Kidney glomerular epithelial cell (primary cell): ENCODE data around the gene ZGRF1.
"Not testable (repeated sequence)": the region's sequence is repeated elsewhere in the genome, so short reads cannot be mapped to it uniquely, and the experiment has no call there.

Source experiments
- DNase-seq: peaks from one replicate; lab custom pipeline; 2025; lab: John Stamatoyannopoulos, UW

The ZGRF1 gene

DNA sequence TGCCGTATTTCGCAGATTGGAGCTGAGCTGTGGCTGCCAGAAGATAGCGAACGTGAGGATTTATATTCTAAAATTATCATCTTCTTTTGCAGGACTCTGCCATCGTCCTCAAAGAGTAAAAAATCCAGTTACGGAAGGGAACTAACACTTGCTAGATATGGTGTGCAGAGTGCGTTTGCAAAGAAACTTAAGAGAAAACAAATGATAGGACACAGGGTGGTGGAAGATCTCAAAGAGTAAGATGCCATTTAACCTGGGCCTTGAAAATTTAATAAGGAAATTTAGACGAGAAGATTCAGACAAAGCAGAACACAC, 800 bp upstream of the ZGRF1 start:
- DNase-seq, result no peak

GRCh38 chr4:112633477-112634235, 3.1 kb downstream of the ZGRF1 start:
- peak; percentile 50 for DNase-seq

DNA sequence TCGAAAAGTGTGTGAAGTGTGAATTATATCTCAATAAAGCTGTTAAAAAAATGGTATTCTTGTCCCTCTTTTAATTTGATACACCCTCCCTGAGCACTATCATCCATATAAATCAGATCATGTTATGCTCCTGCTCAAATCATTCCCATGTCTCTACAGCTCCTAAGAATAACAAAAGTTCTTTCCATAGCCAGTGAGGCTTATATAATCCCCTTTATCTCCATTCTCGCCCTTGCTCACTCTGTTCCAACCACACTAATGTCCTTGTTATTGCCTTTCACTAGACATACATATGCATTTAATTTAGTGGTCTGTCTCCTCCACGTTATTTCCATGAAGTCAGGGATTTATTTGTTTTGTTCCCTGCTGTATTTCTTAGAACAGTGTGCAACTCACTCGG, 10.5 kb downstream of the ZGRF1 start:
- no peak for DNase-seq

GRCh38 chr4:112616984-112617383, 19.7 kb downstream of the ZGRF1 start:
- DNase-seq, result no peak

DNA sequence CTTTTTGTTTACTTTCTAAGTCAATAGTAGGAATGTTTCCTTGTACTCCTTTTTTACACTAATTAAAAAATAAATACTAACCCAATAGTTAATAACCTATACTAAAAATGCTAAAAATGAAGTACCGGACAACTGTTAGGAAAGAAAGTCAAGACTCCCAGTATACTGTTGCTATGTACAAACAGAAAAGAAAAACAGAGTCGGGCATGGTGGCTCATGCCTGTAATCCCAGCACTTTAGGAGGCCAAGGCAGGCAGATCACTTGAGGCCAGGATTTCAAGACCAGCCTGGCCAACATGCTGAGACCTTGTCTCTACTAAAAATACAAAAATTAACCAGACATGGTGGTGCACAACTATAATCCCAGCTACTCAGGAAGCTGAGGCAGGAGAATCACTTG, 23.9 kb downstream of the ZGRF1 start:
- not testable (repeated sequence) for DNase-seq

DNA sequence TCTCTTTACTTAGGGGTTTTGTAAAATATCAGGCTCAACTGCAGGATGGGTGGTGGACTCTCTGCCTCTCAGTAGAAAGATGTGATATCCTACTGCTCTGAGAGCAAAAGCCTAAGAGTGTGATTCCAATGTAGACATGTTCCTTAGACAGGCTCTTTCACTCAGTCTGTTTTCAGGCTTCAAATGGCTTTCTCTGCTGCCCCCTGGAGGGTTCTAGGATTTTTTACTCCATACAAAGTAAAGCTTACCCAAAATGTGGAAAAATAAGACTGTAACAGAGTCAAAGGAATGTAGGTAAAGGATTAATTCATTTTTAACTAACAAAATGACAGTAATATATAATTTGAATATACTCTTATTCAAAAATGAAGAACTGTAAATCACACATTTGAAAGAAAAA, 32.1 kb downstream of the ZGRF1 start:
- peak; percentile 64 for DNase-seq

DNA sequence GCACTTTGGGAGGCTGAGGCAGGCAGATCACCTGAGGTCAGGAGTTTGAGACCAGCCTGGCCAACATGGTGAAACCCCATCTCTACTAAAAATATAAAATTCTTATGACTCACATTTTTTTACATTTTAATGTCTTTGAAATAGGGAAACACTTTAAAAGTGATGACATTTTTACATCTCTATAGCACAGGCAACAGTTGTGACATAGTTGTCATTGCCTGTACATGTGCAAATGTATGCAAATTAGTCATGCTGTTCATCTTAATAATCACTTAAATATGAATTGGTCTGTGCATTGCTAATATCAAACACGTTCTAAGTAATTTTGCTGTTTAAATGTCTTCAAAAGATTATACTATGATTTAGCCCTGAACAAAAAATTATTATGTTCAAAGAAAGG, 41.7 kb downstream of the ZGRF1 start:
- DNase-seq, result no peak

DNA sequence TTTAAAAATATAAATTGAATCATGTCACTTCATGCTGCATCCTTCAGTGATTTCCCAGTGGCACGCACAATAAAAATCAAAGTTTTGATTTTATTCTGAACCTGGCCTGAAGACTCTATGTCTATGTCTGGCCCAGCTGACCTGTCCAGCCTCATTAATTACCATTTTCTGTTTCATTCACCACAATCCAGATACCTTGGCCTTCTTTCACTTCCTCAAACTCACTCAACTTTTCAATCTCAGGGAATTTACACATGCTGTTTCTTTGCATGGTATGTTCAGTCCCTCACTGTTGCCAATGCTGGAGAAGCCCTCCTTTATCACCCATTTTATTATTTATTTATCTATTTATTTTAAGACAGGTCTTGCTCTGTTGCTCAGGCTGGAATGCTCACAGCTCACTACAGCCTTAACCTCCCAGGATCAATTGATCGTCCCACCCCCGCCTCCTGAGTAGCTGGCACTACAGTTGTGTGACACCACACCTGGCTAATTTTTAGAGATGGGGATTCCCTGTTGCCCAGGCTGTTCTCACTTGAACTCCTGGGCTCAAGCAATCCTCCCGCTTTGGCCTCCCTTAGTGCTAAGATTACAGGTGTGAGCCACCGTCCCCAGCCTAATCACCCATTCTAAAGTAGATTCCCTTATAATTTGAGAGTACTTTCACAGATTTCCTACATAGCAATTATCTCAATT, 43.1 kb downstream of the ZGRF1 start:
- DNase-seq, result no peak

DNA sequence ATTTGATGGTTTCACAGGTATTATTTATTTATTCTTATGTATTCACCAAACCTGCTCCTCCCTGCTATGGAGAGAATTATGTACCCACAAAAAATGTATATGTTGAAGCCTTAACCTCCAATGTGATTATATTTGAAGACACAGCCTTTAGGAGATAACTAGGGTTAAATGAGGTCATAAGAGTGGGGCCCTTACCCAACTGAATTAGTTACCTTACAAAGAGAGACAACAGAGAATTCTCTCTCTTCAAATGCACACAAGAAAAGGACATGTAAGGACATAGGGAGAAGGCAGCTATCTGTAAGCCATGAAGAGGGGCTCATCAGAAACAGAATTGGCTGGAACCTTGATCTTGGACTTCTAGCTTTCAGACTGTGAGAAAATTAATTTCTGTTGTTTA, 44.0 kb downstream of the ZGRF1 start:
- DNase-seq, result no peak

DNA sequence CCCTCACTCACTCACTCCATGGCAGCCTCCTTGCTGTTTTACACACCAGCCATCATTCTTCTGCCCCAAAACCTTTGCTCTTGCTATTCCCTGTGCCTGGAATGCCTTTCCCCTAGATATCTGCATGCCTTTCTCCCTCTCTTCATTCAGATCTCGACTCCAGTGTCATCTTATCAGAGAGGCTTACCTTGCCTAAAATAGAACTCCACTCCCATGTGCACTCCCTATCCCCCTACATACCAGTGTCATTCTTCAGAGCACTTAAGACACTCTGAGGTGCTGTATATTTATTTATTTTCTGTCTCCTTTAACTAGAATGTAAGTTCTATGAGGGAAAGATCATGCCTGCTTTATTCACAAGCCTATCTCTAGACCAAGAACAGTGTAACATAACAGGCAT, 45.1 kb downstream of the ZGRF1 start:
- no peak for DNase-seq

GRCh38 chr4:112589206-112589605, 47.5 kb downstream of the ZGRF1 start:
- DNase-seq, result no peak

DNA sequence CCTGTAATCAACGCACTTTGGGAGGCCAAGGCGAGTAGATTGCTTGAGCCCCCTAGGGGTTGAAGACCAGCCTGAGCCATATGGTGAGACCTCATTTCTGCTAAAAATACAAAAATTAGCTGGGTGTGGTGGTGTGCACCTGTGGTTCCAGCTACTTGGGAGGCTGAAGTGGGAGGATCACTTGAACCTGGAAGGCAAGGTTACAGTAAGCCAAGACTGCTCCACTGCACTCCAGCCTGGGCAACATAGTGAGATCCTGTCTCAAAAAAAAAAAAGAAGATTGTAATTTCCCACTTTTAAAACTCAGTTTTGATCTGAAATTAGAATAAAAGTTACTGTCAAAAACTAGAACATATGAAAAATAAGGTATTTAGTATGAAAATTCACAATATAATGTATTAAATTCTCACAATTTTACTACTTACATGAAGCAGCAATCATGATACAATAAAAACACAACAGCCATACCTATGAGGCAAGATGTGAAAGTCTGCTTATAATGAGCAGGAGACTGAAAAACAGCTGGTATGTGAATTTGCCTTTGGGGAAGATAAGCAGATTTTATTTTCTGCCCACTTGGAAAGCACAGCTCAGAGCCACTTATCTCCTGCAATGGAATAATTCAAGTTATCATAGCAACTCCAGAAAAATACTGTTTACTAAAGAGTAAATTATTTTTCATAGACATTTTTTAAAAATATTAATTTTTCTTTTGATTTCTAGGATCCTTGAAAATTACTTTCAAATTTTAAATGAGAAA, 50.6 kb downstream of the ZGRF1 start:
- DNase-seq, result no peak

DNA sequence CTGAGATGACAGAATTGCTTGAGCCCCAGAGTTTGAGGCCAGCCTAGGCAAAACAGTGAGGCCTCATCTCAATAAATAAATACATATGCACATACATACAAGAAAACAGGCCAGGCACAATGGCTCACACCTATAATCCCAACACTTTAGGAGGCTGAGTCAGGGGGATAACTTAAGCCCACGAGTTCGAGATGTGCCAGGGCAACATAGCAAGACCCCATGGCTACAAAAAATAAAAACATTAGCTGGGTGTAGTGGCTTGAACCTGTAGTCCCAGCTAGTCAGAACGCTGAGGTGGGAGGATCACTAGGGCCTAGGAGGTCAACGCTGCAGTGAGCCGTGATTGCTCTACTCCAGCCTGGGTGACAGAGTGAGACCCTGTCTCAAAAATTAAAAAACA, 69.2 kb downstream of the ZGRF1 start:
- DNase-seq, result no peak

DNA sequence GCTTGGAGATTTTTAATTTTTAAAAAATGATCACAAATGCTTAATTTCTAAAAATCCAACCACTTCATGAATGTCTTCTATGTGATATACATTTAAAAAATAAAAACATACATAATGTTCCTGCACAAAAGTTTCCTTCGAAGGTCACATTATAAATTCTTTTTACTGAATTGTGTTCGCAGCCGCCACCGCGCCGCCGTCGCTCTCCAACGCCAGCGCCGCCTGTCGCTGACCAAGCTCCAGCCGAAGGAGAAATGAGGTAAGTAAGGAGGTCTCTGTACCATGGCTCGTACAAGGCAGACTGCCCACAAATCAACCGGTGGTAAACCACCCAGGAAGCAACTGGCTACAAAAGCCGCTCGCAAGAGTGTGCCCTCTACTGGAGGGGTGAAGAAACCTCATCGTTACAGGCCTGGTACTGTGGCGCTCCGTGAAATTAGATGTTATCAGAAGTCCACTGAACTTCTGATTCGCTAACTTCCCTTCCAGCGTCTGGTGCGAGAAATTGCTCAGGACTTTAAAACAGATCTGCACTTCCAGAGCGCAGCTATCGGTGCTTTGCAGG, 71.9 kb downstream of the ZGRF1 start:
- no peak for DNase-seq

GRCh38 chr4:112563431-112564200, 73.1 kb downstream of the ZGRF1 start:
- DNase-seq, result no peak

GRCh38 chr4:112562254-112562879, 74.3 kb downstream of the ZGRF1 start:
- DNase-seq, result no peak

- no peak for DNase-seq
Observed at GRCh38 chr4:112560084-112560483, 76.6 kb downstream of the ZGRF1 start.

GRCh38 chr4:112559053-112559452, 77.7 kb downstream of the ZGRF1 start:
- DNase-seq, result no peak

GRCh38 chr4:112557676-112558411, 78.9 kb downstream of the ZGRF1 start:
- no peak for DNase-seq

DNA sequence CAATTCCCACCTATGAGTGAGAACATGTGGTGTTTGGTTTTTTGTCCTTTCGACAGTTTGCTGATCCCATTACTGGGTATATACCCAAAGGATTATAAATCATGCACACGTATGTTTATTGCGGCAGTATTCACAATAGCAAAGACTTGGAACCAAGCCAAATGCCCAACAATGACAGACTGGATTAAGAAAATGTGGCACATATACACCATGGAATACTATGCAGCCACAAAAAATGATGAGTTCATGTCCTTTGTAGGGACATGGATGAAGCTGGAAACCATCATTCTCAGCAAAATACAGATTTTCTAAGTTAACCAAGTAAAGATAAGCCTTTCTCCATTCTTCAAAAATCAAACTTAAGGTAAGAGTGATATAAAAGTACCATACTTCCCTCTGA, 82.4 kb downstream of the ZGRF1 start:
- not testable (repeated sequence) for DNase-seq

DNA sequence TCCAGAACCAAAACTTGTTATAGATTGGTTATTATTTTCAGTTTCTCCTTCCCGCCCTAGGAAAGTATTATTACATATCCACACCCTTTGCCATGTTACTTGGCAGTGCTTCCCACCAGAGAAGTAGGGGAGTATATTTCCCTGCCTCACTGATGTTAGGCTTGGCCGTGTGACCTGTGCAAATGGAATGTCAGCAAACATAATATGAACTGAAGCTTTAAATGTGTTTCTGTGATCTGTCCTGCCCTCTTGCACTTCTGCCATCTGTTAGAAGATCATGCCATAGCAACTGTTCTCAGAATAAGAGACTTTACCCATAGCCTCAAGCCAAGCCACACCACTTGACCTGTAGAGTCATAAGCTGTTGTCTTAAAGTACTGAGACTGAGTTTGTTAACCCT, 84.0 kb downstream of the ZGRF1 start:
- peak; percentile 62 for DNase-seq
